T-cell (primary cell): ENCODE results near the gene RUNX3. TPM values are rescaled to one million over a fixed set of nuclear protein-coding genes. Genes with fewer than 3 reads are reported as not detected.

ENCODE experiments used
- ATAC-seq, 4 experiments: fragments of 200-7000 bp in 3 of 4; fragments of 150-1000 bp in 1 of 4; cut with Tn5 transposase; replicated peaks in 1 of 4; 1 replicate in 3 of 4; 2 replicates in 1 of 4; pipeline ENCODE4 v1.10.0; 2021; ENCODE audit warnings: moderate library complexity in 3 of 4, mild to moderate bottlenecking in 2 of 4, moderate number of reproducible peaks in 1 of 4
- CTCF ChIA-PET, 2 donors: fragments of 300-600 bp; sonication (Branson Sonifier 250); formaldehyde crosslinking; loops; one replicate each; lab custom pipeline; 2022; ENCODE audit warnings: antibody characterized with exemption in 2 of 2; lab: Charles Lee
- POLR2A ChIA-PET, 2 donors: fragments of 300-600 bp; sonication (Branson Sonifier 250); formaldehyde crosslinking; loops; one replicate each; lab custom pipeline; 2022; ENCODE audit warnings: antibody characterized with exemption in 2 of 2; lab: Charles Lee
- DNase-seq, 35 experiments: peaks; one replicate each; pipeline versions ENCODE4 v3.0.0 to v3.0.0-alpha.2; 2013 to 2023
- H3K27ac ChIP-seq: one replicate; pipeline ENCODE4 v1.5.1; 2013; ENCODE audit warnings: low read length
- H3K27me3 ChIP-seq, 2 experiments: replicated peaks in 1 of 2; 1 replicate in 1 of 2; 2 replicates in 1 of 2; pipeline versions ENCODE4 v1.6.1 to v1.7.0; 2013; ENCODE audit warnings: low read length in 1 of 2, mixed read lengths in 1 of 2; ENCODE audit not compliant: control insufficient read depth in 2 of 2, insufficient read depth in 2 of 2; ENCODE audit errors: extremely low read depth in 1 of 2
- H3K36me3 ChIP-seq, 2 donors: 1 replicate in 1 of 2; 2 replicates in 1 of 2; pipeline versions ENCODE4 v1.6.1 to v1.7.0; 2013; ENCODE audit warnings: low read length in 1 of 2; ENCODE audit not compliant: control insufficient read depth in 2 of 2, insufficient read depth in 1 of 2; ENCODE audit errors: extremely low read depth in 1 of 2
- H3K4me1 ChIP-seq, 2 experiments: 1 replicate in 1 of 2; 2 replicates in 1 of 2; pipeline versions ENCODE4 v1.6.1 to v1.7.0; 2013; ENCODE audit warnings: low read length in 2 of 2, mixed read lengths in 1 of 2; ENCODE audit not compliant: insufficient read depth in 2 of 2, control insufficient read depth in 1 of 2; ENCODE audit errors: extremely low read depth in 1 of 2
- H3K4me3 ChIP-seq, 2 donors: 1 replicate in 1 of 2; 2 replicates in 1 of 2; pipeline versions ENCODE4 v1.5.1 to v1.7.0; 2013; ENCODE audit warnings: mild to moderate bottlenecking in 2 of 2, low read length in 1 of 2, moderate library complexity in 1 of 2; ENCODE audit not compliant: control insufficient read depth in 1 of 2; ENCODE audit errors: extremely low read depth in 1 of 2
- H3K9me3 ChIP-seq: 2 replicates; pipeline ENCODE4 v1.7.0; 2013
- H3K27ac Mint-ChIP-seq, 2 donors: one replicate each; pipeline ENCODE4 v1.8.0; 2020 to 2021; ENCODE audit warnings: mild to moderate bottlenecking in 2 of 2, mixed read lengths in 2 of 2
- H3K27me3 Mint-ChIP-seq, 2 donors: one replicate each; pipeline ENCODE4 v1.8.0; 2021 to 2022; ENCODE audit warnings: mixed read lengths in 2 of 2
- H3K36me3 Mint-ChIP-seq: one replicate; pipeline ENCODE4 v1.8.0; 2021; ENCODE audit warnings: mixed read lengths
- H3K4me1 Mint-ChIP-seq, 3 donors: one replicate each; pipeline ENCODE4 v1.8.0; 2020 to 2022; ENCODE audit warnings: mixed read lengths in 3 of 3, mild to moderate bottlenecking in 1 of 3
- H3K4me3 Mint-ChIP-seq, 3 donors: one replicate each; pipeline ENCODE4 v1.8.0; 2020 to 2022; ENCODE audit warnings: mild to moderate bottlenecking in 3 of 3, mixed read lengths in 3 of 3, moderate library complexity in 3 of 3
- H3K9me3 Mint-ChIP-seq, 3 donors: one replicate each; pipeline ENCODE4 v1.8.0; 2020 to 2022; ENCODE audit warnings: mixed read lengths in 3 of 3
- WGBS: methylation state at CpG from one replicate; pipeline ENCODE4 v1.1.5; 2013; ENCODE audit warnings: missing lambda C conversion rate; ENCODE audit not compliant: insufficient coverage; 5-methylcytosine and 5-hydroxymethylcytosine counted together
- total RNA-seq, 35 experiments: library from RNA in 6 of 35; stranded (reverse) in 6 of 35; fragments of 120-200 nt in 1 of 35; gene quantifications; one replicate each; pipeline versions ENCODE4 v1.2.1 to v1.2.4 and lab custom pipeline; 2013 to 2026

The RUNX3 gene
- total RNA-seq, 5 donors from 2014 or later (not counting 1 experiment from before 2014, with no cell fraction given): 140 to 220 (median 145) TPM

GRCh38 chr1:24917327-24918074 lies 12.6 kb downstream of the RUNX3 start:
- peak overlapping the region; percentile 96 for H3K27ac ChIP-seq
- H3K4me3 Mint-ChIP-seq: no peak overlapping the region

GRCh38 chr1:24915816-24916602 lies 14.1 kb downstream of the RUNX3 start:
- Histone ChIP-seq H3K36me3 (peaks cover 30 to 98% of the 10 kb centered on the region in 2 donors), H3K4me1 (peaks cover 0 to 96% of the 10 kb centered on the region in 2 experiments), H3K9me3 (no peaks in the 10 kb centered on the region), H3K27ac (peak overlapping the region; percentile 96), H3K4me3 (peak overlapping the region in 1 of 2 donors; percentile 15), H3K27me3 (no peaks in the 10 kb centered on the region)
- ATAC-seq: no peak
- CTCF ChIA-PET: no interaction called here
- POLR2A ChIA-PET: no interaction called here
- Mint-ChIP-seq H3K27me3 (no peaks in the 10 kb centered on the region), H3K36me3 (peaks cover 53% of the 10 kb centered on the region), H3K4me1 (peaks cover 45 to 93% (median 82%) of the 10 kb centered on the region in 3 donors), H3K4me3 (peak overlapping the region in 1 of 3 donors; percentile 40), H3K9me3 (no peaks in the 10 kb centered on the region), H3K27ac (peak overlapping the region; percentile 72 to 94)
- 64% methylated on average over 13 of the region's 21 CpGs for WGBS
- DNase-seq: peak in 1 of 35 experiments; percentile 57

More at GRCh38 chr1:24917327-24918074, 12.6 kb downstream of the RUNX3 start:
- DNase-seq (peak in 1 of 35 experiments; percentile 12), ATAC-seq (no peak)
- no peaks in the 10 kb centered on the region for H3K27me3 Mint-ChIP-seq
- WGBS: 94% methylated on average over 15 of the region's 16 CpGs
- ChIA-PET CTCF (no interaction called here), POLR2A (interaction anchor here in 1 of 2 donors (0.6 kb wide), 1 partner anchor 17 kb away, joined by 4 read pairs; no protein-coding TSS in a partner anchor)
- peaks cover 39 to 91% (median 79%) of the 10 kb centered on the region in 3 donors for H3K4me1 Mint-ChIP-seq
- H3K27ac Mint-ChIP-seq: peak overlapping the region; percentile 59 to 74
- H3K9me3 Mint-ChIP-seq: no peaks in the 10 kb centered on the region
- H3K36me3 Mint-ChIP-seq: peaks cover 48% of the 10 kb centered on the region
- Histone ChIP-seq H3K4me3 (no peak overlapping the region), H3K36me3 (peaks cover 34 to 98% of the 10 kb centered on the region in 2 donors), H3K9me3 (no peaks in the 10 kb centered on the region), H3K27me3 (no peaks in the 10 kb centered on the region), H3K4me1 (peaks cover 0 to 97% of the 10 kb centered on the region in 2 experiments)

- Mint-ChIP-seq H3K27ac (peak overlapping the region; percentile 93 to 94), H3K27me3 (no peaks in the 10 kb centered on the region), H3K9me3 (no peaks in the 10 kb centered on the region), H3K4me1 (peaks cover 59 to 94% (median 82%) of the 10 kb centered on the region in 3 donors), H3K4me3 (peak overlapping the region; percentile 17 to 65 (median 40)), H3K36me3 (peaks cover 47% of the 10 kb centered on the region)
- CTCF ChIA-PET: interaction anchor here in 1 of 2 donors (0.7 kb wide), 1 partner anchor 1069 kb away, joined by 3 read pairs; no protein-coding TSS in a partner anchor
- 87% methylated on average over 21 of the region's 33 CpGs for WGBS
- no peaks in the 10 kb centered on the region for H3K27me3 ChIP-seq
- POLR2A ChIA-PET: interaction anchor here (0.6 to 5.7 kb wide), 3 partner anchors 11 to 63 kb away, joined by 4 to 91 read pairs (median 6); partner anchors contain the start of gene RUNX3 (in 1 of the 2)
- peaks cover 0 to 99% of the 10 kb centered on the region in 2 experiments for H3K4me1 ChIP-seq
- ATAC-seq (no peak), DNase-seq (no peak)
- peaks cover 27 to 93% of the 10 kb centered on the region in 2 donors for H3K36me3 ChIP-seq
- peak overlapping the region; percentile 96 for H3K27ac ChIP-seq
- no peaks in the 10 kb centered on the region for H3K9me3 ChIP-seq
- no peak overlapping the region for H3K4me3 ChIP-seq
These were observed 15.6 kb downstream of the RUNX3 start for GRCh38 chr1:24914226-24915069.

- H3K4me3 ChIP-seq: no peak overlapping the region
- Mint-ChIP-seq H3K4me3 (no peak overlapping the region), H3K27ac (peak overlapping the region; percentile 93 to 97), H3K9me3 (no peaks in the 10 kb centered on the region), H3K27me3 (no peaks in the 10 kb centered on the region), H3K4me1 (peaks cover 61 to 93% (median 84%) of the 10 kb centered on the region in 3 donors), H3K36me3 (peaks cover 48% of the 10 kb centered on the region)
- peaks cover 0 to 99% of the 10 kb centered on the region in 2 experiments for H3K4me1 ChIP-seq
- CTCF ChIA-PET: interaction anchor here (0.7 to 1.5 kb wide), 4 partner anchors 16 to 1069 kb away, joined by 3 to 4 read pairs (median 3); partner anchors contain the start of gene RUNX3 (in 2 of the 2)
- POLR2A ChIA-PET: interaction anchor here (0.9 to 5.7 kb wide), 2 partner anchors 12 to 14 kb away, joined by 4 to 91 read pairs; partner anchors contain the start of gene RUNX3 (in 1 of the 2)
- WGBS: 88% methylated on average over 8 of the region's 10 CpGs
- H3K9me3 ChIP-seq: no peaks in the 10 kb centered on the region
- no peak for ATAC-seq
- H3K27ac ChIP-seq: peak overlapping the region; percentile 96
- DNase-seq: no peak
- peaks cover 28 to 92% of the 10 kb centered on the region in 2 donors for H3K36me3 ChIP-seq
- H3K27me3 ChIP-seq: no peaks in the 10 kb centered on the region
These were observed 16.4 kb downstream of the RUNX3 start for GRCh38 chr1:24913616-24914225.

- H3K36me3 ChIP-seq: peaks cover 33 to 92% of the 10 kb centered on the region in 2 donors
- no peak overlapping the region for H3K4me3 ChIP-seq
- Mint-ChIP-seq H3K9me3 (no peaks in the 10 kb centered on the region), H3K27ac (peak overlapping the region; percentile 93 to 97), H3K4me3 (no peak overlapping the region), H3K27me3 (no peaks in the 10 kb centered on the region), H3K4me1 (peaks cover 56 to 92% (median 83%) of the 10 kb centered on the region in 3 donors), H3K36me3 (peaks cover 46% of the 10 kb centered on the region)
- H3K4me1 ChIP-seq: peaks cover 0 to 99% of the 10 kb centered on the region in 2 experiments
- no peaks in the 10 kb centered on the region for H3K27me3 ChIP-seq
- ChIA-PET POLR2A (interaction anchor here (0.6 to 5.7 kb wide), 3 partner anchors 8 to 14 kb away, joined by 4 to 91 read pairs (median 7); partner anchors contain the start of gene RUNX3 (in 1 of the 2)), CTCF (interaction anchor here (0.7 to 1.5 kb wide), 4 partner anchors 14 to 17 kb away, joined by 3 to 5 read pairs (median 4); partner anchors contain the start of gene RUNX3 (in 2 of the 2))
- DNase-seq: no peak
- peak overlapping the region; percentile 96 for H3K27ac ChIP-seq
- no peaks in the 10 kb centered on the region for H3K9me3 ChIP-seq
- 50% methylated on average over 1 of the region's 2 CpGs for WGBS
- ATAC-seq: no peak
These were observed 16.8 kb downstream of the RUNX3 start for GRCh38 chr1:24913274-24913604.
